ENCODE data around the gene MTPN. TPM values are rescaled to one million over a fixed set of nuclear protein-coding genes. Genes with fewer than 3 reads are reported as not detected.

Gene MTPN
- total RNA-seq, 1 donor from 2014 or later = 142 TPM

- TF ChIP-seq CTCF (IDR thresholded peaks at IDR 0.05) = no peak
- peaks cover 6% of the 10 kb centered on the region for H3K9me3 Mint-ChIP-seq (ENCODE audit: low read depth)
- H3K4me1 Mint-ChIP-seq (ENCODE audit: low read depth) = no peaks in the 10 kb centered on the region
- H3K36me3 Mint-ChIP-seq (ENCODE audit: low read depth) = no peaks in the 10 kb centered on the region
- H3K27me3 Mint-ChIP-seq (ENCODE audit: low read depth) = no peaks in the 10 kb centered on the region
- H3K4me3 Mint-ChIP-seq (ENCODE audit: unreplicated experiment) = no peak overlapping the region
- no peak for DNase-seq (ENCODE audit: low spot score)
- no peak overlapping the region for H3K27ac Mint-ChIP-seq (ENCODE audit: unreplicated experiment)
Measured at GRCh38 chr7:135884495-135885232, 92.5 kb downstream of the MTPN start.

GRCh38 chr7:135879233-135879632 lies 97.9 kb downstream of the MTPN start:
- no peak overlapping the region for H3K4me3 Mint-ChIP-seq (ENCODE audit: unreplicated experiment)
- H3K27me3 Mint-ChIP-seq (ENCODE audit: low read depth) = no peaks in the 10 kb centered on the region
- H3K27ac Mint-ChIP-seq (ENCODE audit: unreplicated experiment) = no peak overlapping the region
- no peak for DNase-seq (ENCODE audit: low spot score)
- H3K4me1 Mint-ChIP-seq (ENCODE audit: low read depth) = peaks cover 11% of the 10 kb centered on the region
- H3K9me3 Mint-ChIP-seq (ENCODE audit: low read depth) = peaks cover under 1% of the 10 kb centered on the region
- no peak for TF ChIP-seq CTCF (IDR thresholded peaks at IDR 0.05)
- H3K36me3 Mint-ChIP-seq (ENCODE audit: low read depth) = no peaks in the 10 kb centered on the region

GRCh38 chr7:135878284-135878683 lies 98.9 kb downstream of the MTPN start:
- Mint-ChIP-seq H3K27ac (ENCODE audit: unreplicated experiment) (no peak overlapping the region), H3K9me3 (ENCODE audit: low read depth) (peaks cover 4% of the 10 kb centered on the region), H3K4me1 (ENCODE audit: low read depth) (peaks cover 11% of the 10 kb centered on the region), H3K4me3 (ENCODE audit: unreplicated experiment) (no peak overlapping the region), H3K27me3 (ENCODE audit: low read depth) (no peaks in the 10 kb centered on the region), H3K36me3 (ENCODE audit: low read depth) (peaks cover 2% of the 10 kb centered on the region)
- no peak for DNase-seq (ENCODE audit: low spot score)
- TF ChIP-seq CTCF (IDR thresholded peaks at IDR 0.05) = no peak

GRCh38 chr7:135877805-135878204 lies 99.4 kb downstream of the MTPN start:
- Mint-ChIP-seq H3K4me1 (ENCODE audit: low read depth) (peaks cover 11% of the 10 kb centered on the region), H3K36me3 (ENCODE audit: low read depth) (peaks cover 2% of the 10 kb centered on the region), H3K9me3 (ENCODE audit: low read depth) (peaks cover 4% of the 10 kb centered on the region), H3K27me3 (ENCODE audit: low read depth) (no peaks in the 10 kb centered on the region), H3K4me3 (ENCODE audit: unreplicated experiment) (no peak overlapping the region), H3K27ac (ENCODE audit: unreplicated experiment) (no peak overlapping the region)
- DNase-seq (ENCODE audit: low spot score) = no peak
- TF ChIP-seq CTCF (IDR thresholded peaks at IDR 0.05) = no peak

Other genes starting within 250 kb of the MTPN start
- gene SLC13A4, start 249.2 kb downstream of the MTPN start, total RNA-seq = not detected in 3 replicates
- 0.27 to 1.4 TPM (median 0.31 TPM) in 3 replicates for gene FAM180A, start 228.5 kb downstream of the MTPN start, total RNA-seq

Measured in chondrocyte (in vitro differentiated cells).